ENCODE data around the gene CLIP1.

Gene CLIP1

GRCh38 chr12:122323311-122324019, 99.0 kb downstream of the CLIP1 start:
- peak in 2 of 58 donors; percentile 2 to 12 for DNase-seq

- DNase-seq = no peak
Measured at GRCh38 chr12:122322501-122322900, 100.0 kb downstream of the CLIP1 start.

GRCh38 chr12:122318607-122319605, 103.6 kb downstream of the CLIP1 start:
- DNase-seq = peak in 3 of 58 donors; percentile 17 to 57 (median 43)

- no peak for DNase-seq
Measured at GRCh38 chr12:122312926-122313325, 109.5 kb downstream of the CLIP1 start.

GRCh38 chr12:122311696-122312095, 110.8 kb downstream of the CLIP1 start:
- DNase-seq = no peak

GRCh38 chr12:122310626-122311333, 111.7 kb downstream of the CLIP1 start:
- DNase-seq = no peak

GRCh38 chr12:122309564-122310121, 112.8 kb downstream of the CLIP1 start:
- peak in 16 of 58 donors; percentile 6 to 64 (median 19) for DNase-seq

GRCh38 chr12:122308811-122309210, 113.7 kb downstream of the CLIP1 start:
- DNase-seq = no peak

- DNase-seq = no peak
Measured at GRCh38 chr12:122306407-122306806, 116.1 kb downstream of the CLIP1 start.

- DNase-seq = no peak
Measured at GRCh38 chr12:122304924-122305323, 117.5 kb downstream of the CLIP1 start.

- DNase-seq = no peak
Measured at GRCh38 chr12:122303068-122303467, 119.4 kb downstream of the CLIP1 start.

GRCh38 chr12:122298071-122298748, 124.3 kb downstream of the CLIP1 start:
- DNase-seq = no peak

- DNase-seq = peak in 5 of 58 donors; percentile 3 to 54 (median 14)
Measured at GRCh38 chr12:122297494-122297893, 125.0 kb downstream of the CLIP1 start.

- no peak for DNase-seq
Measured at GRCh38 chr12:122295877-122296276, 126.6 kb downstream of the CLIP1 start.

- DNase-seq = no peak
Measured at GRCh38 chr12:122293081-122293480, 129.4 kb downstream of the CLIP1 start.

- DNase-seq = no peak
Measured at GRCh38 chr12:122291431-122291830, 131.0 kb downstream of the CLIP1 start.

- DNase-seq = no peak
Measured at GRCh38 chr12:122283680-122284079, 138.8 kb downstream of the CLIP1 start.

GRCh38 chr12:122282061-122282460, 140.4 kb downstream of the CLIP1 start:
- DNase-seq = no peak

GRCh38 chr12:122276242-122276641, 146.2 kb downstream of the CLIP1 start:
- no peak for DNase-seq

- no peak for DNase-seq
Measured at GRCh38 chr12:122275459-122275858, 147.0 kb downstream of the CLIP1 start.
